HCT116 (cell line): ENCODE data around the gene KSR1. TPM values are rescaled to one million over a fixed set of nuclear protein-coding genes. Genes with fewer than 3 reads are reported as not detected.

Source experiments
- ATAC-seq: fragments of 200-7000 bp; cut with Tn5 transposase; 2 replicates; pipeline ENCODE4 v1.9.1; 2020; ENCODE audit warnings: mild to moderate bottlenecking, moderate library complexity
- BruUV-seq: library from RNA; stranded (reverse); fragments of 400-500 nt; replicated peaks from 2 replicates; lab custom pipeline; 2021; lab: Mats Ljungman, UMichigan
- CTCF ChIA-PET: fragments of 300-600 bp; sonication (Branson Sonifier 250); formaldehyde crosslinking; loops from one replicate; lab custom pipeline; 2021; ENCODE audit warnings: antibody characterized with exemption; lab: Charles Lee
- POLR2A ChIA-PET: fragments of 300-600, 350-600 bp; sonication (Branson Sonifier 250); formaldehyde crosslinking; loops from one replicate; lab custom pipeline; 2021; ENCODE audit warnings: antibody characterized with exemption; lab: Charles Lee
- RAD21 ChIA-PET, 2 experiments: fragments of 300-600 bp; sonication (Branson Sonifier 250); formaldehyde crosslinking; loops; one replicate each; lab custom pipeline; 2023; ENCODE audit warnings: low total read pairs in 2 of 2; ENCODE audit not compliant: uncharacterized antibody in 2 of 2, unreplicated experiment in 2 of 2, low non-redundant PET in 1 of 2; lab: Charles Lee
- DNase-seq: peaks from one replicate; pipeline ENCODE4 v3.0.0-alpha.2; 2010; ENCODE audit warnings: low read depth, low spot score
- H2AFZ ChIP-seq: fragments of 200-600 bp; shearing (Covaris generic), sonication (generic); 2 replicates; pipeline ENCODE4 v1.6.1; 2017; ENCODE audit warnings: low read depth, mixed run types, mixed read lengths, antibody characterized with exemption, low read length; ENCODE audit not compliant: poor library complexity, severe bottlenecking
- H3K27ac ChIP-seq: 2 replicates; pipeline ENCODE4 v1.5.1; 2012; ENCODE audit warnings: low read depth, low read length
- H3K27me3 ChIP-seq: fragments of 200-600 bp; sonication (generic); 2 replicates; pipeline ENCODE4 v1.6.1; 2016; ENCODE audit warnings: mixed run types, low read length, mixed read lengths; ENCODE audit not compliant: insufficient read depth
- H3K36me3 ChIP-seq, 2 experiments: fragments of 200-500 bp in 1 of 2; fragments of 200-600 bp in 1 of 2; sonication (Bioruptor generic) in 1 of 2; sonication (generic) in 1 of 2; 2 replicates each; pipeline versions ENCODE4 v1.5.1 to v1.6.1; 2014 to 2016; ENCODE audit warnings: low read length in 2 of 2, inconsistent platforms in 1 of 2, mixed read lengths in 1 of 2, mixed run types in 1 of 2; ENCODE audit not compliant: insufficient read depth in 2 of 2, control insufficient read depth in 1 of 2
- H3K4me1 ChIP-seq, 2 experiments: fragments of 200-600 bp in 1 of 2; sonication (generic) in 1 of 2; 2 replicates each; pipeline versions ENCODE4 v1.5.1 to v1.6.1; 2012 to 2017; ENCODE audit warnings: low read length in 2 of 2, inconsistent platforms in 1 of 2, mild to moderate bottlenecking in 1 of 2, mixed read lengths in 1 of 2, mixed run types in 1 of 2, moderate library complexity in 1 of 2; ENCODE audit not compliant: insufficient read depth in 2 of 2, control insufficient read depth in 1 of 2
- H3K4me2 ChIP-seq: fragments of 200-600 bp; sonication (generic); 2 replicates; pipeline ENCODE4 v1.6.1; 2017; ENCODE audit warnings: mixed run types, low read length, mixed read lengths
- H3K4me3 ChIP-seq, 2 experiments: fragments of 200-600 bp in 1 of 2; sonication (generic) in 1 of 2; replicated peaks in 1 of 2; 2 replicates each; pipeline ENCODE4 v1.5.1; 2011 to 2016; ENCODE audit warnings: low read length in 2 of 2, control low read depth in 1 of 2, low read depth in 1 of 2, mild to moderate bottlenecking in 1 of 2, mixed read lengths in 1 of 2, mixed run types in 1 of 2
- H3K79me2 ChIP-seq: fragments of 200-600 bp; sonication (generic); 2 replicates; pipeline ENCODE4 v1.6.1; 2017; ENCODE audit warnings: mild to moderate bottlenecking, mixed run types, low read length, moderate library complexity, mixed read lengths; ENCODE audit not compliant: insufficient read depth
- H3K9ac ChIP-seq: fragments of 200-600 bp; sonication (generic); 2 replicates; pipeline ENCODE4 v1.6.1; 2016; ENCODE audit warnings: low read length, mixed read lengths
- H3K9me2 ChIP-seq: fragments of 200-600 bp; sonication (generic), shearing (Covaris generic); 2 replicates; pipeline ENCODE4 v1.6.1; 2017; ENCODE audit warnings: mixed run types, mild to moderate bottlenecking, moderate library complexity; ENCODE audit not compliant: insufficient read depth
- H3K9me3 ChIP-seq, 2 experiments: fragments of 200-500 bp in 1 of 2; fragments of 200-600 bp in 1 of 2; sonication (Bioruptor generic) in 1 of 2; sonication (generic) in 1 of 2; 2 replicates each; pipeline ENCODE4 v1.6.1; 2014 to 2017; ENCODE audit warnings: low read length in 2 of 2, mixed read lengths in 2 of 2, inconsistent platforms in 1 of 2, low read depth in 1 of 2, mild to moderate bottlenecking in 1 of 2, mixed run types in 1 of 2, moderate library complexity in 1 of 2; ENCODE audit not compliant: control insufficient read depth in 1 of 2, insufficient read depth in 1 of 2
- H4K20me1 ChIP-seq: fragments of 200-600 bp; sonication (generic), shearing (Covaris generic); 2 replicates; pipeline ENCODE4 v1.6.1; 2017; ENCODE audit warnings: mixed run types, mild to moderate bottlenecking, moderate library complexity; ENCODE audit not compliant: insufficient read depth
- ATF3 ChIP-seq: IDR thresholded peaks from 2 replicates; pipeline ENCODE4 v1.6.1; 2012
- CEBPB ChIP-seq: IDR thresholded peaks from 2 replicates; pipeline ENCODE4 v1.6.1; 2012; ENCODE audit warnings: low read depth
- CTCF ChIP-seq, 3 experiments: fragments of 200-600 bp in 1 of 3; sonication (generic) in 1 of 3; IDR thresholded peaks in 2 of 3; conservative IDR thresholded peaks in 1 of 3; 2 replicates each; pipeline ENCODE4 v1.5.1; 2012 to 2017; ENCODE audit warnings: low read depth in 2 of 3, low read length in 2 of 3, antibody characterized with exemption in 1 of 3, borderline replicate concordance in 1 of 3, control low read depth in 1 of 3, mild to moderate bottlenecking in 1 of 3, mixed read lengths in 1 of 3, mixed run types in 1 of 3, moderate library complexity in 1 of 3; ENCODE audit not compliant: insufficient read depth in 1 of 3
- EGR1 ChIP-seq: IDR thresholded peaks from 2 replicates; pipeline ENCODE4 v1.6.1; 2012; ENCODE audit warnings: low read depth
- EZH2 ChIP-seq: fragments of 200-600 bp; sonication (generic); IDR thresholded peaks from 2 replicates; pipeline ENCODE4 v1.6.1; 2017; ENCODE audit warnings: antibody characterized with exemption, mixed run types
- FOSL1 ChIP-seq: IDR thresholded peaks from 2 replicates; pipeline ENCODE4 v1.6.1; 2012; ENCODE audit warnings: low read depth
- MAX ChIP-seq: IDR thresholded peaks from 2 replicates; pipeline ENCODE4 v1.6.1; 2012
- RAD21 ChIP-seq: IDR thresholded peaks from 2 replicates; pipeline ENCODE4 v1.6.1; 2012; ENCODE audit warnings: low read depth, mild to moderate bottlenecking
- REST ChIP-seq: IDR thresholded peaks from 2 replicates; pipeline ENCODE4 v1.6.1; 2012; ENCODE audit warnings: low read depth
- SP1 ChIP-seq: IDR thresholded peaks from 2 replicates; pipeline ENCODE4 v1.6.1; 2012; ENCODE audit warnings: low read depth
- ZFX ChIP-seq: fragments of 450-650 bp; IDR thresholded peaks from 2 replicates; pipeline ENCODE4 v1.6.1; 2017
- intact Hi-C: fragments of 100-400 bp; cut with micrococcal nuclease; formaldehyde crosslinking; loops from 2 replicates; pipeline ENCODE4 v1.10.0; 2022
- total RNA-seq: library from RNA; stranded (reverse); gene quantifications from one replicate; pipeline ENCODE4 v1.2.1, GENCODE V29; 2021; ENCODE audit not compliant: unreplicated experiment

KSR1 gene
- total RNA-seq, 1 experiment from 2014 or later, result 16.5 TPM

- TF ChIP-seq SP1, result no peak
- TF ChIP-seq MAX, result no peak
- no peak for TF ChIP-seq REST
- TF ChIP-seq CEBPB, result no peak
- no peak for TF ChIP-seq ATF3
- TF ChIP-seq RAD21, result no peak
- TF ChIP-seq ZFX, result no peak
Measured at GRCh38 chr17:27579897-27580321, 123.7 kb downstream of the KSR1 start (continued).

GRCh38 chr17:27581016-27581415 is 124.8 kb downstream of the KSR1 start:
- Histone ChIP-seq H3K9ac (no peak overlapping the region), H3K79me2 (no peaks in the 10 kb centered on the region), H3K4me1 (peaks cover 55 to 59% of the 10 kb centered on the region in 2 experiments), H2AFZ (no peak overlapping the region), H3K27ac (no peak overlapping the region), H4K20me1 (no peaks in the 10 kb centered on the region), H3K4me3 (no peak overlapping the region), H3K9me3 (no peaks in the 10 kb centered on the region), H3K36me3 (no peaks in the 10 kb centered on the region), H3K9me2 (no peaks in the 10 kb centered on the region)
- ChIA-PET RAD21 (no interaction called here), POLR2A (no interaction called here)
- no TSS peak for BruUV-seq
- intact Hi-C loops, result no loop called here
- DNase-seq (no peak), ATAC-seq (no peak)
- TF ChIP-seq REST (no peak), SP1 (no peak), CTCF (IDR thresholded peaks at IDR 0.05 in 2 of 3, conservative IDR thresholded peaks at IDR 0.05 in 1 of 3; ENCODE audit: borderline replicate concordance in 1 of 3, insufficient read depth in 1 of 3, low read depth in 2 of 3, low read length in 2 of 3) (no peak), EZH2 (no peak), FOSL1 (no peak), EGR1 (no peak), RAD21 (no peak)
- TF ChIP-seq, all 23 proteins: peak for 0
- H3K27me3 ChIP-seq, result no peaks in the 10 kb centered on the region
- 0 out of 2 replicates have a peak overlapping the region, but pooled peaks have one; percentile 10 for H3K4me2 ChIP-seq
- CTCF ChIA-PET, result interaction anchor here (1.7 to 2.4 kb wide), 2 partner anchors 19 to 87 kb away, joined by 7 to 14 read pairs; no protein-coding TSS in a partner anchor
